Kidney (tissue), 14 donors: ENCODE results near the gene OSBPL9. TPM values are rescaled to one million over a fixed set of nuclear protein-coding genes. Genes with fewer than 3 reads are reported as not detected.

ENCODE experiments used
- DNase-seq, 5 donors: peaks; one replicate each; pipeline ENCODE4 v3.0.0-alpha.2; 2013 to 2020
- FAIRE-seq: peaks from 2 replicates; lab custom pipeline; 2012; peaks lifted over from hg19 to GRCh38; lab: Jason Lieb, UNC
- H3K27ac ChIP-seq, 2 donors: one replicate each; pipeline ENCODE4 v1.7.0; 2013; ENCODE audit warnings: low read depth in 2 of 2, low read length in 2 of 2, inconsistent platforms in 1 of 2
- H3K27me3 ChIP-seq: one replicate; pipeline ENCODE4 v1.7.1; 2013; ENCODE audit warnings: low read length, inconsistent platforms; ENCODE audit not compliant: control insufficient read depth, insufficient read depth
- H3K36me3 ChIP-seq, 3 donors: one replicate each; pipeline versions ENCODE4 v1.7.0 to v1.7.1; 2013; ENCODE audit warnings: low read length in 3 of 3, control low read depth in 1 of 3, inconsistent platforms in 1 of 3; ENCODE audit not compliant: insufficient read depth in 3 of 3, control insufficient read depth in 2 of 3
- H3K4me1 ChIP-seq, 3 donors: one replicate each; pipeline versions ENCODE4 v1.7.0 to v1.7.1; 2013; ENCODE audit warnings: low read length in 3 of 3, inconsistent platforms in 1 of 3, low read depth in 1 of 3; ENCODE audit not compliant: control insufficient read depth in 2 of 3, insufficient read depth in 2 of 3
- H3K4me3 ChIP-seq, 3 donors: one replicate each; pipeline versions ENCODE4 v1.7.0 to v1.8.1; 2013; ENCODE audit warnings: low read length in 3 of 3, control low read depth in 1 of 3, inconsistent platforms in 1 of 3
- H3K9ac ChIP-seq, 3 donors: one replicate each; pipeline versions ENCODE4 v1.7.0 to v1.7.1; 2013; ENCODE audit warnings: low read length in 3 of 3, control low read depth in 1 of 3, inconsistent platforms in 1 of 3
- H3K9me3 ChIP-seq, 3 donors: one replicate each; pipeline versions ENCODE4 v1.7.0 to v1.7.1; 2013; ENCODE audit warnings: low read length in 3 of 3, control low read depth in 1 of 3, inconsistent platforms in 1 of 3; ENCODE audit not compliant: control insufficient read depth in 2 of 3, insufficient read depth in 1 of 3
- intact Hi-C: fragments of 100-400 bp; cut with DNase I; formaldehyde crosslinking; loops from one replicate; pipeline ENCODE4 v1.11.1; 2022
- polyA plus RNA-seq: library from polyadenylated mRNA; stranded (reverse); fragments of 350-450 nt; fragmentation: Illumina TruSeq; extraction: RNeasy Lipid Tissue Mini Kit (QIAGEN cat#74804); gene quantifications from one replicate; pipeline ENCODE4 v1.2.3, GENCODE V29; 2014; ENCODE audit warnings: low read depth, low replicate concordance; ENCODE audit not compliant: insufficient read depth
- total RNA-seq: library from RNA; stranded (reverse); fragmentation: NEBNext Ultra II Directional; extraction: Animal tissue kit (Norgen Biotek cat#: 25700); gene quantifications from one replicate; pipeline ENCODE4 v1.2.1, GENCODE V29; 2021
- TF ChIP-seq, protein P1 (sequence below): IDR thresholded peaks from 3 replicates; pipeline ENCODE4 v1.5.1; 2012; ENCODE audit warnings: mild to moderate bottlenecking, moderate library complexity, borderline replicate concordance; ENCODE audit not compliant: insufficient read depth; ENCODE audit errors: extremely low read depth
- donor health status: control.
- donor health status: control.
- donor health status: control.
- donor health status: control.
- donor health status: control.
- donor health status: DM: yes; HTN: yes; CAD: no.
- donor health status: Normal renal cell carcinoma (clear cell type).

OSBPL9 gene
- total and polyA plus RNA-seq, 2 donors from 2014 or later, result 73.2 to 76.6 TPM

GRCh38 chr1:51794260-51794659 lies 177.4 kb downstream of the OSBPL9 start:
- FAIRE-seq, result no peak
- DNase-seq, result no peak
- TF ChIP-seq, protein P1, sequence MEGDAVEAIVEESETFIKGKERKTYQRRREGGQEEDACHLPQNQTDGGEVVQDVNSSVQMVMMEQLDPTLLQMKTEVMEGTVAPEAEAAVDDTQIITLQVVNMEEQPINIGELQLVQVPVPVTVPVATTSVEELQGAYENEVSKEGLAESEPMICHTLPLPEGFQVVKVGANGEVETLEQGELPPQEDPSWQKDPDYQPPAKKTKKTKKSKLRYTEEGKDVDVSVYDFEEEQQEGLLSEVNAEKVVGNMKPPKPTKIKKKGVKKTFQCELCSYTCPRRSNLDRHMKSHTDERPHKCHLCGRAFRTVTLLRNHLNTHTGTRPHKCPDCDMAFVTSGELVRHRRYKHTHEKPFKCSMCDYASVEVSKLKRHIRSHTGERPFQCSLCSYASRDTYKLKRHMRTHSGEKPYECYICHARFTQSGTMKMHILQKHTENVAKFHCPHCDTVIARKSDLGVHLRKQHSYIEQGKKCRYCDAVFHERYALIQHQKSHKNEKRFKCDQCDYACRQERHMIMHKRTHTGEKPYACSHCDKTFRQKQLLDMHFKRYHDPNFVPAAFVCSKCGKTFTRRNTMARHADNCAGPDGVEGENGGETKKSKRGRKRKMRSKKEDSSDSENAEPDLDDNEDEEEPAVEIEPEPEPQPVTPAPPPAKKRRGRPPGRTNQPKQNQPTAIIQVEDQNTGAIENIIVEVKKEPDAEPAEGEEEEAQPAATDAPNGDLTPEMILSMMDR, result no peak
- H3K36me3 ChIP-seq, result peaks cover 2 to 64% (median 38%) of the 10 kb centered on the region in 3 donors
- H3K9ac ChIP-seq, result no peak overlapping the region
- intact Hi-C loops, result no loop called here
- no peak overlapping the region for H3K4me3 ChIP-seq
- peaks cover 0 to 5% (median 3%) of the 10 kb centered on the region in 3 donors for H3K4me1 ChIP-seq
- no peaks in the 10 kb centered on the region for H3K27me3 ChIP-seq
- peak overlapping the region in 1 of 2 donors; percentile 15 for H3K27ac ChIP-seq
- no peaks in the 10 kb centered on the region for H3K9me3 ChIP-seq

- Histone ChIP-seq H3K27ac (peak overlapping the region in 1 of 2 donors; percentile 15), H3K4me3 (no peak overlapping the region), H3K9ac (no peak overlapping the region), H3K27me3 (no peaks in the 10 kb centered on the region), H3K4me1 (peaks cover 0 to 5% (median 3%) of the 10 kb centered on the region in 3 donors), H3K36me3 (peaks cover 2 to 58% (median 33%) of the 10 kb centered on the region in 3 donors), H3K9me3 (no peaks in the 10 kb centered on the region)
- intact Hi-C loops, result no loop called here
- no peak for DNase-seq
- no peak for FAIRE-seq
- TF ChIP-seq, protein P1, result no peak
Measured at GRCh38 chr1:51794868-51795267, 178.0 kb downstream of the OSBPL9 start.

- FAIRE-seq, result no peak
- Histone ChIP-seq H3K4me1 (peaks cover 0 to 5% (median 3%) of the 10 kb centered on the region in 3 donors), H3K9me3 (no peaks in the 10 kb centered on the region), H3K4me3 (no peak overlapping the region), H3K27ac (no peak overlapping the region), H3K9ac (no peak overlapping the region), H3K36me3 (peaks cover 5 to 40% (median 18%) of the 10 kb centered on the region in 3 donors), H3K27me3 (no peaks in the 10 kb centered on the region)
- no peak for DNase-seq
- intact Hi-C loops, result no loop called here
- TF ChIP-seq, protein P1, result no peak
Measured at GRCh38 chr1:51799372-51799771, 182.5 kb downstream of the OSBPL9 start.

DNA sequence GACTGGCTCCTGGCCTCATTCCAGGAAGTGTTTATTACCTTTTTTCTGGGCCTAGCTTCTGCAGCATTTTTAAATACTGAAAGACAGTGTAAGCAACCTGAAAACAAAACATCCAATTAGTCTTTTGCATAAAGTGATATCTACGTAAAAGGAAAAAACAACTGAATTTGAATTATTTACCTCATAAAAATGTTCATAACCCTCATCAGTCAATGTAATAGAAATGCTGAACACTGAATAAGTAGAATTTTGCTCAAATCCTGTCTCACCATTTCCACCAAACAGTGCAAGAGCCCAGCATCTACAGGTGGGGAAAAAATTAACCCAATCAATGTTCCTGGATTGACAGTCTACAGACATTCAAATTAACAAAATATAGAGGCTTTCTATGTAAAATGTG lies 197.6 kb downstream of the OSBPL9 start:
- Histone ChIP-seq H3K9me3 (no peaks in the 10 kb centered on the region), H3K4me3 (no peak overlapping the region), H3K4me1 (peaks cover 0 to 6% (median 0%) of the 10 kb centered on the region in 3 donors), H3K36me3 (peaks cover 2 to 10% (median 5%) of the 10 kb centered on the region in 3 donors), H3K27ac (no peak overlapping the region), H3K9ac (no peak overlapping the region), H3K27me3 (no peaks in the 10 kb centered on the region)
- FAIRE-seq, result no peak
- intact Hi-C loops, result no loop called here
- TF ChIP-seq, protein P1, result no peak
- no peak for DNase-seq
